IPS DF 6.9 (cell line): ENCODE results near the gene YIF1A.
A peak's percentile ranks its signal among the peaks of the same experiment; 100 is the strongest.

Experiments
- DNase-seq: peaks from one replicate; pipeline ENCODE4 v3.0.0-alpha.2; 2013; ENCODE audit warnings: low read depth, low spot score
- H3K27ac ChIP-seq: one replicate; pipeline ENCODE4 v1.5.1; 2013; ENCODE audit warnings: low read length, control low read depth
- H3K27me3 ChIP-seq: 2 replicates; pipeline ENCODE4 v1.6.1; 2013; ENCODE audit warnings: mild to moderate bottlenecking, low read length; ENCODE audit not compliant: control insufficient read depth, insufficient read depth
- H3K36me3 ChIP-seq: 2 replicates; pipeline ENCODE4 v1.6.1; 2013; ENCODE audit warnings: low read length; ENCODE audit not compliant: control insufficient read depth, insufficient read depth
- H3K4me1 ChIP-seq: 2 replicates; pipeline ENCODE4 v1.6.1; 2013; ENCODE audit warnings: low read length; ENCODE audit not compliant: control insufficient read depth, insufficient read depth
- H3K4me3 ChIP-seq: 2 replicates; pipeline ENCODE4 v1.5.1; 2013; ENCODE audit warnings: mild to moderate bottlenecking, low read length
- H3K9me3 ChIP-seq: 2 replicates; pipeline ENCODE4 v1.6.1; 2013; ENCODE audit warnings: low read length, inconsistent platforms; ENCODE audit not compliant: control insufficient read depth, insufficient read depth
- WGBS: extraction: QIAGEN DNeasy Blood & Tissue Kit; methylation state at CpG from one replicate; pipeline ENCODE4 v1.1.7; 2013; ENCODE audit warnings: mixed read lengths, missing lambda C conversion rate; ENCODE audit not compliant: insufficient read length, insufficient coverage; 5-methylcytosine and 5-hydroxymethylcytosine counted together

The YIF1A gene

DNA sequence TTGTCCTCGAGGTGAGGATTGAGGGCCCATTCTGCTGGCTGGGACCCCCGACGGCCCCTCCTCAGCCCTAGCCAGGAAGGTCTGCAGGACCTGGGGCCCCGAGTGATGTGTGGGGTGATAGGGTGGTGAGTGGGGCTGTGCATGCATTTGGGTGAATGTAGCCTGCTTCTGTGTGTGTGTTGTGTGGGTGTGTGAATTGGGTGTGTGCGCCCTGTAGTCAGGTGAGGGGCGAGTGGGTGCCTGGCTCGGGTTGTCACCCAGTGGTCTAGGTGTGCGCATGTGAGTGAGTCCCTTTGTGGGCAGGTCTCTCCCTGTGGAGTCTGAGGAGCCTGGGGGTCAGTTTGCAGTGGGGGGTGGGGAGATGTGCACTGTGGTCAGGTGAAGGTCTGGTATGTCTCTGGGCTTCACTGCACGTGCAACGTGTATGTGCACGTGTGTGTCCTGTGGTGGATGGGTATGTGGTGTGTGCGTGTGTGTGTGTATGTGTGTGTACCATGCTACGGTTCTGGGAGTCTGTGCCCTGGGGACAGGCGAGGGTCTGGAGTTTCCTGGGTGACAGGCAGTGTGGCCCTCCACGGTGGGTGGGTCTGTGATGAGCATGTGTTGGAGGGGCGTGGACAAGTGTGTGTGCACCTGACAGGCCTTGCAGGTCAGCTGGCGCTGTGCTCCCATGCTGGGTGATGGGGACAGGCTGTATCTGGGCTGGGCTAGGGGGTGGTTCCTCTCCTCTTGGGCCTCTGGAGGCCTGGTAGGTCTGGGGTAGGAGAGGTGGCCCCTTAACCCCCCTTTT lies 3.8 kb upstream of the YIF1A start:
- Histone ChIP-seq H3K4me1 (peaks cover 5% of the 10 kb centered on the region), H3K27ac (no peak overlapping the region), H3K4me3 (no peak overlapping the region), H3K36me3 (no peaks in the 10 kb centered on the region), H3K27me3 (peaks cover 3% of the 10 kb centered on the region; the same call in 1 of the 2 replicates), H3K9me3 (no peaks in the 10 kb centered on the region)
- no CpG with 5 or more reads among the region's 17 CpGs for WGBS
- DNase-seq, result no peak

DNA sequence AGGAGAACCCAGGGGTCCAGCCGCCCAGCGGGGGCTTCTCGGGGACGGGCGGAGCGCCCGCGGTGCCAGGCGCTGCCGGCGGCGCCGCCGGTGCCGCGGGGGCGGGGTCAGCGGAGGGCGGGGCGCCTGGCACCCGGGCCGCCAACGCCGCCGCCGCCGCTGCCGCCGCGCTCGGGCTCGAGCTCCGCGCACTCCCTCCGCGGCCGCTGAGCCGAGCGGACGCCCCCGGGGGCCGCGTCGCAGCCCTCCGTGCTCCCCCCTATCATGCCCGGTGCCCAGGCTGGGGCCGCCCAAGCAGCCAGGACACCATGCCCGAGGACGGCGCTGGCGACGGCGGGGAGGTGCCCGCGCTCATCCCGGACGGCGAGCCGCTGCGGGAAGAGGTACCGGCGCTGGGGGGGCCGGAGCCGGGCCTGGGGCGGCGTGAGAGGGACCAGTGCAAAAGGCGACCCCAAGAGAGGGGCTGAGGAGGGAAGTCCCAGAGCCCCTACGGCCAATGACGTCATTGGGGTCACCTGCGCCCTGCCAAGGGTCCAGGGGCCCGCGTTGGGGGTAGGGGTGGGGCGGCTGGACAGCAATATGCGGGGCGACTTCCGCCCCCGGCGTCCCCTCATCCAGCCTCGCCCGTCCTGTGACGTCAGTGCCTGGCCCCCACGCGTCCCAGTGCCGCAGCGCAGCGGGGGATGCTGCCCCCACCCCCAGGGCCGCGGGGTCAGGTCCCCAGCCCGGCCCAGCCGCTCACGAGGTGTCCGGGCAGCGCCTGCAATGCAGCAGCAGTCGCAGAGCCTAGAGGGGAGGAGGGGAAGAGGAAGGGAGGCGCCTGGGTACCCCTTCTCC lies 3.0 kb upstream of the YIF1A start, which contains the start of gene TMEM151A:
Gene TMEM151A (plus strand): TSS at position 189 of the 837 bp plus-strand sequence. CDS start 120 bp downstream, at position 309.
- H3K9me3 ChIP-seq, result no peaks in the 10 kb centered on the region
- H3K4me1 ChIP-seq, result peaks cover 3% of the 10 kb centered on the region; the same call in 1 of the 2 replicates
- no CpG with 5 or more reads among the region's 95 CpGs for WGBS
- no peak within 1 kb of the TSS for H3K27ac ChIP-seq
- H3K36me3 ChIP-seq, result no peaks in the 10 kb centered on the region
- no peak for DNase-seq
- H3K27me3 ChIP-seq, result peaks cover 3% of the 10 kb centered on the region; the same call in 1 of the 2 replicates
- peak within 1 kb of the TSS; percentile 66; the same call in 1 of the 2 replicates for H3K4me3 ChIP-seq

DNA sequence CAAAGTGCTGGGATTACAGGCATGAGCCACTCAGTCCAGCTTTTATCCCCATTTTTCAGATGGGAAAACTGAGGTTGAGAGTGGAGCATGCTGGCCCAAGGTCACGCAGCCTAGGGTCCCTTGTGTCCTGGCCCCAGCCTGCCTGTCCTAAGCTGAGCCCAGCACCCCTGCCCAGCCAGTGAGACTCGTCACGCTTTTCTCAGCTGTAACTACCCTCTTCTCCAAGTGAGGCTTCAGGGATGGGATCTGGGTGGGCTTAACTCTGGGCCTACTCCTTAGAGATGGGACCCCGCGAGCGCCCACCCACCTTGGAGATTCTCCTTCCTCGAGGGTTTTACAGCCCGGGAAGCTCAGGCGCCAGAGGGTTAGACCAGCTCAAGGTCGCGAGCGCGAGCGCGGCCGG lies 2.4 kb upstream of the YIF1A start:
- no CpG with 5 or more reads among the region's 16 CpGs for WGBS
- Histone ChIP-seq H3K36me3 (no peaks in the 10 kb centered on the region), H3K9me3 (no peaks in the 10 kb centered on the region), H3K4me1 (peaks cover 3% of the 10 kb centered on the region; the same call in 1 of the 2 replicates), H3K27me3 (peaks cover 3% of the 10 kb centered on the region; the same call in 1 of the 2 replicates), H3K4me3 (peak overlapping the region; percentile 66; the same call in 1 of the 2 replicates), H3K27ac (no peak overlapping the region)
- DNase-seq, result no peak

DNA sequence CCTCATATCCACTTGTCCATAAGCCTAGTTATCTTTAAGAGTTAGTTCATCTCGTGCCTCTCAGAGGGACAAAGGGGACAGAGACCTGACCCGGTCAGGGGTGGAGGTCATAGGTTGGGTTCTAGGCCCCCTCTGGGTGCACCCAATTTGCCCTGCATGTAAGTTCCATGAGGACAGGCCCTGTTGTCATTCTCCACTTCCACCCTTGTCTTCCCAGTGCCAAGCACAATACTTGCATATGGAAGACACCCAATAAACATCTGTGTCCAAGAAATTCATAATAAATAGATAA lies 1.3 kb upstream of the YIF1A start:
- no CpG with 5 or more reads among the region's 2 CpGs for WGBS
- Histone ChIP-seq H3K36me3 (0 out of 2 replicates have a peak, but pooled peaks cover 1% of the 10 kb centered on the region), H3K9me3 (no peaks in the 10 kb centered on the region)

DNA sequence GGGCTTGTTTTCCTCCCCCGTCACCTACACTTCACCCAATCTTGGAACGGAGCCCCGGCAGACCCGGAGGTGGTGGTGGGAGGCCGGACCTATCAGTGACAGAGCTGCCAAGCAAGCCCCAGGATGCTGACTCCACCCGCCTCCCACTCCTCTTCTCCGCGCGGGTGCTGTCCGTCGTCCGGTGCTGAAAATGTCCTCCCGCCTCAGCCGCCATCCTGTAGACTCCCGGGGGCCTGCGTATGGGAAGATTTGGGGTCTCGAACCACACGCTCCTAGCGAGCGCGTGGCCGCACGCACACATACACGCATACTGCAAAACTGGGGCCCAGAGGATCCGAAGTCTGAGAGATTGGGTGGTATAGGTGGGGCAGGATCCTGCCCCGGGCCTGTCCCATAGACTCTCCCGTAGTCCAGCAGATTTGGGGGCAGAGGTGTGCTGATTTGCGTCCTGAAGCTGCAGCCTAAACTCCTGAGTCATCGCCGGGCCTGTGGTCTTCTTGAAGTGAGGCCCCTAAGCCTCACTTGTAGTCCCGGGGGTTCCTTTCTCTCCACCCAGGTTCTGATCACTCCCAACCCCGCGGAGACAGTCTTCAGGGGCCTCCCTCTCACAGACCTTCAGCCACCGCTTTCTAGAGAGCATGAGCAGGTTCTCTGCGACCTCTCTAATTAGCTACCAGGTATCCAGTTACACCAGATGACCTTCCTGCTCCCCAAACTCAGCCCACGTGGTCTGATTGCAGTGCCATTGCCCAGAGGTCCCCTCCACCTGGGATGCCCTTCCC lies 796 bp upstream of the YIF1A start:
- Histone ChIP-seq H3K9me3 (no peaks in the 10 kb centered on the region), H3K27me3 (peaks cover 3% of the 10 kb centered on the region; the same call in 1 of the 2 replicates), H3K4me3 (peak overlapping the region; percentile 51; the same call in 1 of the 2 replicates), H3K4me1 (peaks cover 3% of the 10 kb centered on the region; the same call in 1 of the 2 replicates), H3K27ac (no peak overlapping the region), H3K36me3 (0 out of 2 replicates have a peak, but pooled peaks cover 4% of the 10 kb centered on the region)
- DNase-seq, result no peak
- WGBS, result no CpG with 5 or more reads among the region's 36 CpGs

More for the DNA sequence above, 1.3 kb upstream of the YIF1A start:
- H3K27me3 ChIP-seq, result peaks cover 3% of the 10 kb centered on the region; the same call in 1 of the 2 replicates
- H3K27ac ChIP-seq, result no peak overlapping the region
- peaks cover 3% of the 10 kb centered on the region; the same call in 1 of the 2 replicates for H3K4me1 ChIP-seq
- DNase-seq, result no peak
- H3K4me3 ChIP-seq, result no peak overlapping the region

DNA sequence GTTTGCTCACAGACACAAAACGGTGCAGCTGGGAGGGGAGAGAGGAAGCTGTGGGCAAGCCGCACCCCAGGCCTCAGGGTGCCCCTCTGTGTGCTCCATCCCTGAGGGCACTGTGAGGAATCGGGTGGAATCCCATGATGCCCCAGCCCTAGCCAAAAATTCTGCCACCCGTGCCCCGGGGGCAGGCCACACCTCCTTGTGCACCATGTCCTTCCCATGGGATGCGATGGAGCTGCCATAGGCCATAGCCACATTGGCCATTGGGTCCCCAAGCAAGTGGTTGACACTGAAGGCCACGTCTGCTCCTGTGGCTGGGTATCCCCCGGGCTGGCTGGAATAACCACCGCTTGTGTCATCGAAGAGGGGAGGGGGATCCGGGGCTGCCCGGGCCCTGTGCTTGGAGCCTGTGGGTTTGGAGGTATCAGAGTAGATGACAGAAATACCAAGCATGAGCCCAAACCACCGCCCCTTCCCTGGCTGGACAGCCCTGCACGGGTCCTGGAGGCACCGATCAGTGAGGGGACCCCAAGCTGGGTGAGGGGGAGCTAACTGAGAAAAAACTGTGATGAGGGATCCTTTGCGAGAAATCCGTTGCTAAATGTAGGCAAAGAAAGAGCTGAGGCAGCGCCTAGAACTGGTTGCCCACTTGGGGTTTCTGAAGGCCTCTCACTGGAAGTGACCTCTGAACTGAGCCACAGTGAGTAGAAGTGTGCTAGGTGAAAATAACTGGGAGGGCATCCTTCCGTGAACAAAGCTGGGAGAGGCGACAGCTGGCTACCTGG lies 863 bp downstream of the YIF1A start:
- 0 out of 2 replicates have a peak, but pooled peaks cover 4% of the 10 kb centered on the region for H3K36me3 ChIP-seq
- no peaks in the 10 kb centered on the region for H3K9me3 ChIP-seq
- peaks cover 3% of the 10 kb centered on the region; the same call in 1 of the 2 replicates for H3K4me1 ChIP-seq
- H3K27ac ChIP-seq, result no peak overlapping the region
- no CpG with 5 or more reads among the region's 20 CpGs for WGBS
- H3K27me3 ChIP-seq, result peaks cover 3% of the 10 kb centered on the region; the same call in 1 of the 2 replicates
- H3K4me3 ChIP-seq, result peak overlapping the region; percentile 89; the same call in 1 of the 2 replicates
- DNase-seq, result no peak

DNA sequence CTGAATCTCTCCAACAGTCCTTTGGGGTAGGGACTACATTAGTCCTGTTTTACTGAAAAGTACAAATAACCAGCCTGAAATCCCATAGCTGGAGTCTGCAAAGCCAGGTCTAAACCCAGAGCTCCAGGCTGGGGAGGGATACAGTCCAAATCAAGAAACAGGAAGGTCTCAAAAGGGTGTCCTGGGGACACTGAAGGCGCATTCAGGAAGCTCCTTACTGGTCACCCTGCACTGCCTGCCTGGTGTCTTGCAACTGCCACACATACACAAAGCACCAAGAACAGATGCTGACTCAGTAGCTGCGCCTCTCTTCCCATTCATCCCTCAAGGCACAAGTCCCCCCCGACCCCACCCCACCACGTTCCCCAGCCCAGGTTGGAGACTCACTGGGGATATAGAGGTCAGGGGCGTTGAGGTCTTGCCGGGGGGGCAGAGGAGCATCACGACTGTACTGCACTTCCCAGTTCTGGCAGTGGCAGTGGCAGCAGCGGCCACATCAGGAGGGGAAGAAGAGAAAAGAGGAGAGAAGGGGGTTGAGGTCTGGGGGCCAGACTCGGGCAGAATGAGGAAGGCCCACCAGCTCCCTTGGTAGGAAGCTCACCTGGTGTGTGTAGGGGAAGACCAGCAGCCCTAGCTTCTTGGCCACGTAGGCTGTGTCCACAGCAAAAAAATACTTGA lies 1.6 kb downstream of the YIF1A start:
- peaks cover 3% of the 10 kb centered on the region; the same call in 1 of the 2 replicates for H3K27me3 ChIP-seq
- no peak for DNase-seq
- peaks cover 3% of the 10 kb centered on the region; the same call in 1 of the 2 replicates for H3K4me1 ChIP-seq
- no peak overlapping the region for H3K27ac ChIP-seq
- no peak overlapping the region for H3K4me3 ChIP-seq
- H3K9me3 ChIP-seq, result no peaks in the 10 kb centered on the region
- no CpG with 5 or more reads among the region's 10 CpGs for WGBS
- H3K36me3 ChIP-seq, result 0 out of 2 replicates have a peak, but pooled peaks cover 4% of the 10 kb centered on the region

DNA sequence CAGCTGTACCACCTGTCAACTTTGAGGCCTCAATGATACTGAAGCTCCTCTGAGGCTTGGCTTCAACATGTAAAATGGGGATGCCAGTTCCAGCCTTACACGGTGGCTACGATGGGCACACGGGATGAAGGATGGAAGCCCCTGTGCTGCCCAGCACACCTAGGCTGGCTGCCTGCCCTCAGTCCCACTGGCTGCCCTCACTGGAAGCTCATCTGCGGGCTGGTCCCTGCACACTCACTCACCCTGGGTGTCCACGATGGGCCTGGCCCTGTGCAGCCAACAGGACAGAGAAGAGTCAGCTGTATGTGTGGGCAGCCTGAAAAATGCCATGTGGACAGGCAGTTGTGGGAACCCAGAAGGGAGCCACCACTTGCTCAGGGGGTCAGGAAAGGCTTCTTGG lies 2.2 kb downstream of the YIF1A start:
- no peak for DNase-seq
- Histone ChIP-seq H3K27me3 (peaks cover 3% of the 10 kb centered on the region; the same call in 1 of the 2 replicates), H3K4me3 (no peak overlapping the region), H3K36me3 (0 out of 2 replicates have a peak, but pooled peaks cover 4% of the 10 kb centered on the region), H3K4me1 (peaks cover 3% of the 10 kb centered on the region; the same call in 1 of the 2 replicates), H3K9me3 (no peaks in the 10 kb centered on the region), H3K27ac (no peak overlapping the region)
- no CpG with 5 or more reads among the region's 5 CpGs for WGBS
